H9 (cell line): Measurements from ENCODE around the gene PCDHGA3. TPM values are rescaled to one million over a fixed set of nuclear protein-coding genes. Genes with fewer than 3 reads are reported as not detected.

Source experiments
- DNase-seq: peaks from one replicate; pipeline ENCODE4 v3.0.0-alpha.2; 2017
- H2AFZ ChIP-seq: one replicate; pipeline ENCODE4 v1.6.1; 2013; ENCODE audit warnings: mild to moderate bottlenecking, low read length, control low read depth, moderate library complexity
- H2AK5ac ChIP-seq: 2 replicates; pipeline ENCODE4 v1.6.1; 2013; ENCODE audit warnings: low read length, control low read depth, mixed read lengths; ENCODE audit not compliant: insufficient read length
- H2BK120ac ChIP-seq: one replicate; pipeline ENCODE4 v1.6.1; 2013; ENCODE audit warnings: low read depth, mild to moderate bottlenecking, low read length, control low read depth, inconsistent platforms; ENCODE audit not compliant: poor library complexity, severe bottlenecking
- H2BK12ac ChIP-seq: 2 replicates; pipeline ENCODE4 v1.6.1; 2013; ENCODE audit warnings: low read length, control low read depth, mixed read lengths, low read depth; ENCODE audit not compliant: insufficient read length
- H2BK15ac ChIP-seq: 2 replicates; pipeline ENCODE4 v1.6.1; 2013; ENCODE audit warnings: low read depth, low read length, control low read depth
- H2BK20ac ChIP-seq: one replicate; pipeline ENCODE4 v1.6.1; 2013; ENCODE audit warnings: low read depth, mild to moderate bottlenecking, low read length, control low read depth, inconsistent platforms; ENCODE audit not compliant: poor library complexity, severe bottlenecking
- H2BK5ac ChIP-seq: 2 replicates; pipeline ENCODE4 v1.6.1; 2013; ENCODE audit warnings: low read length, control low read depth, mixed read lengths; ENCODE audit not compliant: insufficient read length
- H3K14ac ChIP-seq: 2 replicates; pipeline ENCODE4 v1.6.1; 2013; ENCODE audit warnings: low read length, control low read depth; ENCODE audit not compliant: insufficient read depth
- H3K18ac ChIP-seq: 2 replicates; pipeline ENCODE4 v1.6.1; 2013; ENCODE audit warnings: low read depth, mild to moderate bottlenecking, mixed read lengths, low read length, control low read depth; ENCODE audit not compliant: insufficient read length
- H3K23ac ChIP-seq: 2 replicates; pipeline ENCODE4 v1.6.1; 2013; ENCODE audit warnings: low read length, control low read depth, mixed read lengths, low read depth; ENCODE audit not compliant: insufficient read length
- H3K23me2 ChIP-seq: 2 replicates; pipeline ENCODE4 v1.6.1; 2013; ENCODE audit warnings: low read depth, mild to moderate bottlenecking, mixed read lengths, low read length, control low read depth; ENCODE audit not compliant: insufficient read length, poor library complexity, severe bottlenecking
- H3K27ac ChIP-seq: 2 replicates; pipeline ENCODE4 v1.5.1; 2013; ENCODE audit warnings: low read length, control low read depth, mixed read lengths, low read depth; ENCODE audit not compliant: insufficient read length
- H3K27me3 ChIP-seq: 2 replicates; pipeline ENCODE4 v1.6.1; 2013; ENCODE audit warnings: low read length, control low read depth, inconsistent platforms; ENCODE audit not compliant: insufficient read depth
- H3K4ac ChIP-seq: 2 replicates; pipeline ENCODE4 v1.6.1; 2013; ENCODE audit warnings: low read depth, mild to moderate bottlenecking, control low read depth, inconsistent platforms, low read length, moderate library complexity
- H3K4me1 ChIP-seq: 2 replicates; pipeline ENCODE4 v1.6.1; 2013; ENCODE audit warnings: low read length, control low read depth, inconsistent platforms; ENCODE audit not compliant: insufficient read depth
- H3K4me2 ChIP-seq: 2 replicates; pipeline ENCODE4 v1.6.1; 2013; ENCODE audit warnings: low read length, control low read depth, mixed read lengths; ENCODE audit not compliant: insufficient read length, insufficient read depth
- H3K56ac ChIP-seq: 2 replicates; pipeline ENCODE4 v1.6.1; 2013; ENCODE audit warnings: low read depth, mild to moderate bottlenecking, mixed read lengths, low read length, control low read depth; ENCODE audit not compliant: insufficient read length
- H3K79me1 ChIP-seq: 2 replicates; pipeline ENCODE4 v1.6.1; 2013; ENCODE audit warnings: low read depth, mild to moderate bottlenecking, moderate library complexity, low read length, control low read depth, inconsistent platforms; ENCODE audit not compliant: insufficient read depth, poor library complexity, severe bottlenecking
- H3K79me2 ChIP-seq: 2 replicates; pipeline ENCODE4 v1.6.1; 2013; ENCODE audit warnings: low read length, control low read depth, inconsistent platforms; ENCODE audit not compliant: insufficient read depth
- H3K9ac ChIP-seq: 2 replicates; pipeline ENCODE4 v1.6.1; 2013; ENCODE audit warnings: low read length, control low read depth, mixed read lengths; ENCODE audit not compliant: insufficient read length; ENCODE audit errors: extremely low read depth
- H3K9me3 ChIP-seq: one replicate; pipeline ENCODE4 v1.6.1; 2013; ENCODE audit warnings: low read depth, low read length, inconsistent platforms; ENCODE audit not compliant: control insufficient read depth
- H3T11ph ChIP-seq: one replicate; pipeline ENCODE4 v1.6.1; 2013; ENCODE audit warnings: mild to moderate bottlenecking, low read length, control low read depth, inconsistent platforms
- H4K20me1 ChIP-seq: one replicate; pipeline ENCODE4 v1.6.1; 2013; ENCODE audit not compliant: control insufficient read depth, insufficient read length, insufficient read depth
- H4K5ac ChIP-seq: 2 replicates; pipeline ENCODE4 v1.6.1; 2013; ENCODE audit warnings: low read depth, mild to moderate bottlenecking, mixed read lengths, low read length, control low read depth; ENCODE audit not compliant: insufficient read length
- H4K8ac ChIP-seq: replicated peaks from 2 replicates; pipeline ENCODE4 v1.6.1; 2013; ENCODE audit warnings: low read length, control low read depth, mixed read lengths, low read depth; ENCODE audit not compliant: insufficient read length
- H4K91ac ChIP-seq: 2 replicates; pipeline ENCODE4 v1.6.1; 2013; ENCODE audit warnings: low read depth, mild to moderate bottlenecking, moderate library complexity, mixed read lengths, low read length, control low read depth; ENCODE audit not compliant: insufficient read length
- H3K27ac Mint-ChIP-seq, 3 experiments: 2 replicates in 2 of 3; 3 replicates in 1 of 3; pipeline ENCODE4 v1.8.0; 2020 to 2021; ENCODE audit warnings: mixed read lengths in 3 of 3, mild to moderate bottlenecking in 1 of 3, moderate library complexity in 1 of 3
- H3K27me3 Mint-ChIP-seq: 2 replicates; pipeline ENCODE4 v1.8.0; 2021; ENCODE audit warnings: low read depth, mild to moderate bottlenecking, moderate library complexity, mixed read lengths
- H3K36me3 Mint-ChIP-seq, 3 experiments: 2 replicates in 2 of 3; 3 replicates in 1 of 3; pipeline ENCODE4 v1.8.0; 2020 to 2021; ENCODE audit warnings: low read depth in 3 of 3, mixed read lengths in 3 of 3; ENCODE audit not compliant: insufficient read depth in 1 of 3
- H3K4me1 Mint-ChIP-seq, 2 experiments: 2 replicates each; pipeline ENCODE4 v1.8.0; 2020; ENCODE audit warnings: mixed read lengths in 2 of 2
- H3K4me3 Mint-ChIP-seq, 2 experiments: 2 replicates in 1 of 2; 3 replicates in 1 of 2; pipeline ENCODE4 v1.8.0; 2020 to 2021; ENCODE audit warnings: mild to moderate bottlenecking in 2 of 2, mixed read lengths in 2 of 2, moderate library complexity in 1 of 2
- H3K9me3 Mint-ChIP-seq, 2 experiments: 2 replicates in 1 of 2; 3 replicates in 1 of 2; pipeline ENCODE4 v1.8.0; 2020; ENCODE audit warnings: mild to moderate bottlenecking in 2 of 2, mixed read lengths in 2 of 2, moderate library complexity in 1 of 2
- CTCF ChIP-seq: fragments of 200-600 bp; sonication (generic); conservative IDR thresholded peaks from 3 replicates; pipeline ENCODE4 v1.8.0; 2021; ENCODE audit warnings: antibody characterized with exemption, mild to moderate bottlenecking
- WGBS: extraction: QIAGEN DNeasy Blood & Tissue Kit; methylation state at CpG from one replicate; pipeline ENCODE4 v1.1.7; 2013; ENCODE audit warnings: missing lambda C conversion rate, low lambda C conversion rate, mixed read lengths; ENCODE audit not compliant: insufficient read length; ENCODE audit errors: extremely low coverage; 5-methylcytosine and 5-hydroxymethylcytosine counted together
- total RNA-seq: library from RNA; stranded (reverse); gene quantifications from 2 replicates; pipeline ENCODE4 v1.2.1, GENCODE V29; 2021

Gene PCDHGA3
- total RNA-seq, 1 experiment from 2014 or later: 0.94 TPM

DNA sequence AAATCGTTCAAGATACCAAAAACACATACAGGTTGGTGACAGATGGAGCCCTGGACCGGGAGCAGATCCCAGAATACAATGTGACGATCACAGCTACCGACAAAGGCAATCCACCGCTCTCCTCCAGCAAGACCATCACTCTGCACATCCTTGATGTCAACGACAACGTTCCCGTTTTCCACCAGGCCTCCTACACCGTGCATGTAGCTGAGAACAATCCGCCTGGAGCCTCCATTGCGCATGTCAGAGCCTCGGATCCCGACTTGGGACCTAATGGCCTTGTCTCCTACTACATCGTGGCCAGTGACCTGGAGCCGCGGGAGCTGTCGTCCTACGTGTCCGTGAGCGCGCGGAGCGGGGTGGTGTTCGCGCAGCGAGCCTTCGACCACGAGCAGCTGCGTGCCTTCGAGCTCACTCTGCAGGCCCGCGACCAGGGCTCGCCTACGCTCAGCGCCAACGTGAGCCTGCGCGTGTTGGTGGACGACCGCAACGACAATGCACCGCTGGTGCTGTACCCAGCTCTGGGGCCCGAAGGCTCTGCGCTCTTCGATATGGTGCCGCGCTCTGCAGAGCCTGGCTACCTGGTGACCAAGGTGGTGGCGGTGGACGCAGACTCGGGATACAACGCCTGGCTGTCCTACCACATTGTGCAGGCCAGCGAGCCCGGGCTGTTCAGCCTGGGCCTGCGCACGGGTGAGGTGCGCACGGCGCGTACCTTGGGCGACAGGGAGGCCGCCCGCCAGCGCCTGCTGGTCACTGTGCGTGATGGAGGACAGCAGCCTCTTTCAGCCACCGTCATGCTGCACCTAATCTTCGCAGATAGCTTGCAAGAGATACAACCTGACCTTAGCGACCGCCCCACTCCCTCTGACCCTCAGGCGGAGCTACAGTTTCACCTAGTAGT, 28.2 kb downstream of the PCDHGA3 start:
- Mint-ChIP-seq H3K4me3 (no peak overlapping the region), H3K36me3 (peaks cover 36 to 48% (median 46%) of the 10 kb centered on the region in 3 experiments), H3K9me3 (peaks cover 59 to 61% of the 10 kb centered on the region in 2 experiments), H3K4me1 (no peaks in the 10 kb centered on the region), H3K27me3 (peaks cover 9% of the 10 kb centered on the region), H3K27ac (no peak overlapping the region)
- TF ChIP-seq CTCF: no peak
- H2AK5ac ChIP-seq: no peak overlapping the region
- no peak overlapping the region for H3K18ac ChIP-seq
- no peaks in the 10 kb centered on the region for H3K23me2 ChIP-seq
- no peaks in the 10 kb centered on the region for H3K79me2 ChIP-seq
- H3K79me1 ChIP-seq: no peaks in the 10 kb centered on the region
- H2BK120ac ChIP-seq: no peak overlapping the region
- DNase-seq: no peak
- H3K27ac ChIP-seq: no peak overlapping the region
- no peak overlapping the region for H4K91ac ChIP-seq
- H3T11ph ChIP-seq: no peak overlapping the region
- no peak overlapping the region for H3K4me2 ChIP-seq
- H3K9me3 ChIP-seq: peaks cover 34% of the 10 kb centered on the region
- no peak overlapping the region for H3K23ac ChIP-seq
- H4K20me1 ChIP-seq: no peaks in the 10 kb centered on the region
- no peak overlapping the region for H4K8ac ChIP-seq
- H3K9ac ChIP-seq: no peak overlapping the region
- WGBS: no CpG with 5 or more reads among the region's 69 CpGs
- H2BK12ac ChIP-seq: no peak overlapping the region
- H3K4ac ChIP-seq: no peak overlapping the region
- H3K4me1 ChIP-seq: no peaks in the 10 kb centered on the region
- no peak overlapping the region for H2BK15ac ChIP-seq
- H2BK5ac ChIP-seq: no peak overlapping the region
- no peak overlapping the region for H3K14ac ChIP-seq
- H2BK20ac ChIP-seq: no peak overlapping the region
- H2AFZ ChIP-seq: no peak overlapping the region
- no peak overlapping the region for H3K56ac ChIP-seq
- no peak overlapping the region for H4K5ac ChIP-seq
- H3K27me3 ChIP-seq: no peaks in the 10 kb centered on the region
